MM.1S (cell line): ENCODE results near the gene SRSF2.

Experiments used
- DNase-seq: peaks from one replicate; pipeline ENCODE4 v3.0.0-alpha.2; 2015
- H2AFZ ChIP-seq: fragments of 300-600 bp; sonication (generic); 2 replicates; pipeline ENCODE4 v1.6.0; 2016; ENCODE audit warnings: antibody characterized with exemption, low read length
- H3F3A ChIP-seq: fragments of 300-600 bp; sonication (generic); 2 replicates; pipeline ENCODE4 v1.6.1; 2016; ENCODE audit warnings: mild to moderate bottlenecking, antibody characterized with exemption, low read length, moderate library complexity, mixed read lengths; ENCODE audit not compliant: insufficient read depth
- H3K27ac ChIP-seq: fragments of 300-600 bp; sonication (generic); 2 replicates; pipeline ENCODE4 v1.5.1; 2016; ENCODE audit warnings: mild to moderate bottlenecking, low read length
- H3K27me3 ChIP-seq: fragments of 300-600 bp; sonication (generic); replicated peaks from 2 replicates; pipeline ENCODE4 v1.6.0; 2016; ENCODE audit warnings: low read length; ENCODE audit not compliant: insufficient read depth
- H3K36me3 ChIP-seq: fragments of 300-600 bp; sonication (generic); replicated peaks from 2 replicates; pipeline ENCODE4 v1.6.1; 2016; ENCODE audit warnings: mild to moderate bottlenecking, low read length, mixed read lengths; ENCODE audit not compliant: insufficient read depth
- H3K4me1 ChIP-seq: fragments of 300-600 bp; sonication (generic); 2 replicates; pipeline ENCODE4 v1.6.1; 2016; ENCODE audit warnings: low read length, mixed read lengths
- H3K4me2 ChIP-seq: fragments of 300-600 bp; sonication (generic); 2 replicates; pipeline ENCODE4 v1.6.0; 2016; ENCODE audit warnings: low read depth, low read length
- H3K4me3 ChIP-seq: fragments of 300-600 bp; sonication (generic); 2 replicates; pipeline ENCODE4 v1.5.1; 2016; ENCODE audit warnings: low read length, mixed read lengths
- H3K79me2 ChIP-seq: fragments of 300-600 bp; sonication (generic); 2 replicates; pipeline ENCODE4 v1.6.1; 2016; ENCODE audit warnings: mixed run types, low read length, mixed read lengths
- H3K9ac ChIP-seq: fragments of 300-600 bp; sonication (generic); 2 replicates; pipeline ENCODE4 v1.6.1; 2016; ENCODE audit warnings: low read length, mixed read lengths
- H3K9me2 ChIP-seq: fragments of 300-600 bp; sonication (generic); replicated peaks from 2 replicates; pipeline ENCODE4 v1.6.1; 2016; ENCODE audit warnings: mild to moderate bottlenecking, low read length, mixed read lengths; ENCODE audit not compliant: insufficient read depth
- H3K9me3 ChIP-seq: fragments of 300-600 bp; sonication (generic); replicated peaks from 2 replicates; pipeline ENCODE4 v1.6.1; 2016; ENCODE audit warnings: mild to moderate bottlenecking, low read length, mixed read lengths; ENCODE audit not compliant: insufficient read depth
- H4K20me1 ChIP-seq: fragments of 300-600 bp; sonication (generic); 2 replicates; pipeline ENCODE4 v1.6.1; 2016; ENCODE audit warnings: mild to moderate bottlenecking, low read length, moderate library complexity, mixed read lengths; ENCODE audit not compliant: insufficient read depth
- CTCF ChIP-seq: fragments of 300-600 bp; sonication (generic); IDR thresholded peaks from 2 replicates; pipeline ENCODE4 v1.5.1; 2016; ENCODE audit warnings: antibody characterized with exemption, low read length, mixed read lengths
- EZH2 ChIP-seq: fragments of 300-600 bp; sonication (generic); optimal IDR thresholded peaks from 2 replicates; pipeline ENCODE3; 2017; ENCODE audit warnings: low read depth, mild to moderate bottlenecking, antibody characterized with exemption, low read length, mixed read lengths
- EZH2phosphoT487 ChIP-seq: fragments of 300-600 bp; sonication (generic); IDR thresholded peaks from 2 replicates; pipeline ENCODE4 v1.6.1; 2018; ENCODE audit warnings: antibody characterized with exemption, low read length

SRSF2 gene

DNA sequence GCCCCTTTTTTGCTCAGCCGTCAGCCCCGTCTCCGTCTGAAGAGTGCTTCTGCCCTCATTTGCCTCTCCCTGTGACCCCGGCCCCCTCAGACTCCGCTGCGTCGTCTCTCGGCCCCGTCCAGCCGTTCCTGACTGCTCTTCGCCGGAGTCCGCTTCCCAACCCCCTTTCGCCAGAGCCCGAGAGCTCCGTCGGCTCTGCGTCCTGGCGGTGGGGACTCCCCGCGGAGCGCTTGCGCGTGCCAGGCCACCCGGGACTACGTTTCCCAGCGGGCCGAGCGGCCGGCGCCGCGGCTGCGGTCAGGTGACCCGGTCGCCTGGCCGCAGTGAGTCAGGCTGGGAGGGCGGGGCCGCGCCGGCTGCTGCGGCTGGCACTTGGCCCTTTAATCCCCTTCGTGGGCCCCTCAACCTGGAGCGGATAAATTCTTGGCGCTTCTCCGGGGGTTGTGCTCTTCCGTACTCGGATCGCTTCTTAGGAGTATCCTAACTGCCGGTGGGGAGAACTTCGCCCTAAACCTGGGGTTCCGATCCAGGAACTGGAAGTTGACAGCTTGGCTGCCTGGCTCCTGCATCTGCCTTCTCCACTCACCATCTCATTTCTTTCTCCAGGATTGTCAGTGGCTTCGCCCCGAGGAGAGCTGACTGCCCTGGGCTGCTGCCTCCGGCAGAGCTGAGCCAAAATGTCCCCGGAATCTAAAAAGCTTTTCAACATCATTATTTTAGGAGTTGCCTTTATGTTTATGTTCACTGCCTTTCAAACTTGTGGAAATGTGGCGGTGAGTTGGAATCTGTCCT lies 741 bp upstream of the SRSF2 start, which contains the start of gene MFSD11:
TSS of gene MFSD11 (plus strand) at position 444 of the 792 bp plus-strand sequence. CDS start at position 678, 234 bp downstream.
- H4K20me1 ChIP-seq: peaks cover 33% of the 10 kb centered on the region
- peaks cover 33% of the 10 kb centered on the region for H3K36me3 ChIP-seq
- TF ChIP-seq EZH2phosphoT487 (no peak), EZH2 (no peak), CTCF (no peak)
- no peaks in the 10 kb centered on the region for H3K9me3 ChIP-seq
- H3K9me2 ChIP-seq: no peaks in the 10 kb centered on the region
- H3K79me2 ChIP-seq: peaks cover 61% of the 10 kb centered on the region
- H3K4me2 ChIP-seq: peak within 1 kb of the TSS; percentile 75
- H2AFZ ChIP-seq: peak within 1 kb of the TSS; percentile 48
- peak within 1 kb of the TSS; percentile 99 for H3K9ac ChIP-seq
- no peaks in the 10 kb centered on the region for H3K27me3 ChIP-seq
- peak within 1 kb of the TSS; percentile 92 for H3K27ac ChIP-seq
- H3K4me1 ChIP-seq: peaks cover 19% of the 10 kb centered on the region
- peak; percentile 96 for DNase-seq
- peaks cover 39% of the 10 kb centered on the region for H3F3A ChIP-seq
- peak within 1 kb of the TSS; percentile 95 for H3K4me3 ChIP-seq

DNA sequence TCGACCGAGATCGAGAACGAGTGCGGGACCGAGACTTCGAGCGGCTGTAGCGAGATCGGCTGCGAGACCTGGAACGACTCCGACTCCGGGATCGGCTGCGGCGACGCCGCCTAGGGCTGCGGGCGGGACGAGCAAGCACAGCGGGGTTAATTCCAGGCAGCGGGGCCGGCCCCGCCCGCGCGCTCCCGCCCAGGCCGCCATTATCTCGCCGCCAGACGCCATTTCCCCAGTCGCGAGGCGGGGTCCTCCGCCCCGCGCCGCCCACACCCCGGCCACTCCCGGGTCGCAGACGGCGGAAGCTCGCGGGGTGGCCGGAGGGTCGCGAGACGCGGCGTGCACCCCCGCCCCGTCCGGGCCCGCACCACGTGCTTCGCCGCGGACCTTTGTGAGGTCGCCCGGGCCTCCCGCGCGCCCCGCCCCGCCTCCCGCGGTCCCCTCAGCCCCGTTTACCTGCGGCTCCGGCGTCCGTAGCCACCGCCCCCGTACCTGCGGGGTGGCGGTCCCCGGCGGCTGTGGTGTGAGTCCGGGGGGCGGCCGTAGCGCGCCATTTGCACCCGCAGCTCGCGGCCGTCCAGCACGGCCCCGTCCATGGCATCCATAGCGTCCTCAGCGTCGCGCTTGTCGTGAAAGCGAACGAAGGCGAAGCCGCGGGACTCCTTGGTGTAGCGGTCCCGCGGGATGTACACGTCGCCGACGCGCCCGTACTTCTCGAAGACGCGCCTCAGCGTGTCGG lies 616 bp downstream of the SRSF2 start:
- H3K27me3 ChIP-seq: no peaks in the 10 kb centered on the region
- peaks cover 52% of the 10 kb centered on the region for H3F3A ChIP-seq
- H3K4me3 ChIP-seq: peak overlapping the region; percentile 95
- H3K36me3 ChIP-seq: peaks cover 33% of the 10 kb centered on the region
- peak overlapping the region; percentile 92 for H3K27ac ChIP-seq
- H3K9ac ChIP-seq: peak overlapping the region; percentile 99
- H3K4me1 ChIP-seq: peaks cover 19% of the 10 kb centered on the region
- H3K79me2 ChIP-seq: peaks cover 71% of the 10 kb centered on the region
- peak; percentile 40 for DNase-seq
- TF ChIP-seq EZH2phosphoT487 (no peak), EZH2 (no peak), CTCF (no peak)
- no peaks in the 10 kb centered on the region for H3K9me2 ChIP-seq
- peak overlapping the region; percentile 83; the same call in 1 of the 2 replicates for H3K4me2 ChIP-seq
- no peak overlapping the region for H2AFZ ChIP-seq
- peaks cover 33% of the 10 kb centered on the region for H4K20me1 ChIP-seq
- no peaks in the 10 kb centered on the region for H3K9me3 ChIP-seq

DNA sequence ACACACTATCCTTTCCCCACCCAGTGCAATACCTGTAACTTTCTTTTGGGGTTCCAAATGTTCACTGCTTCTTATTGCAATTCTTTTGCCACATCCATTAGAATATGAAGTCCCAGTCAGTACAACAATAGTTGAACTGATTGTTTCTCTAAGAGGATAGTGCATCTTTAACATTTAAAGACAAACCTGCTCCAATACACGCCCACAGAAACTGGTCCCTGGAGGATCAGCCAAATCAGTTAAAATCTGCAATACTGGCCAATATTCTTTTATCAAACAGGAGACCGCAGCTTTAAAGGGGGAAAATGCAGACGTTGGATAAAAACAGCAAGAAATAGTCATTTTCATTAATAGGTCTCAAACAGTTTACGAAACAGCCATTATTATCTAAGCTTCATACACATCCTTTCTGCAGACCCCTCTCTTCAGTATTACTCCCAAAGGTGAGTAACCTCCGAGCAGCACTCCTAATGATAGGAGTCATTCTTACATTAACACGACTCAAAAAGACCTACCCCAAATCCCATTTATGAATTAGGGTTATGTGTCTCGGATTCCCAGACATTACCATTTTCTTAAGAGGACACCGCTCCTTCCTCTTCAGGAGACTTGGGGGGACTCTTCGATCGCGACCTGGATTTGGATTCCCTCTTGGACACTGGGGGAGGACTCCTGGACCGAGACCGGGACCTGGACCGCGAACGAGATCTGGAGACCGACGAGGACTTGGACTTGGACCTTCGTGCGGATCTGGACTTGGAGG lies 1.4 kb downstream of the SRSF2 start:
- peak; percentile 47 for DNase-seq

More for the DNA sequence above, 1.4 kb downstream of the SRSF2 start:
- TF ChIP-seq CTCF (no peak), EZH2phosphoT487 (no peak), EZH2 (no peak)
- Histone ChIP-seq H3F3A (peaks cover 58% of the 10 kb centered on the region), H3K36me3 (peaks cover 33% of the 10 kb centered on the region), H2AFZ (no peak overlapping the region), H3K79me2 (peaks cover 76% of the 10 kb centered on the region), H3K27me3 (no peaks in the 10 kb centered on the region), H3K4me3 (peak overlapping the region; percentile 95), H3K4me2 (peak overlapping the region; percentile 83), H3K9me2 (no peaks in the 10 kb centered on the region), H3K27ac (peak overlapping the region; percentile 92), H3K9me3 (no peaks in the 10 kb centered on the region), H3K4me1 (peaks cover 19% of the 10 kb centered on the region), H4K20me1 (peaks cover 33% of the 10 kb centered on the region), H3K9ac (peak overlapping the region; percentile 99)
